CD4-positive, alpha-beta T cell (primary cell): ENCODE results near the gene CNRIP1. TPM values are rescaled to one million over a fixed set of nuclear protein-coding genes. Genes with fewer than 3 reads are reported as not detected.
"Not testable (repeated sequence)": the region's sequence is repeated elsewhere in the genome, so short reads cannot be mapped to it uniquely, and the experiment has no call there.

Experiments used
- ATAC-seq: fragments of 200-7000 bp; cut with Tn5 transposase; one replicate; pipeline ENCODE4 v1.10.0; 2022; ENCODE audit warnings: mild to moderate bottlenecking; ENCODE audit not compliant: poor library complexity
- CTCF ChIA-PET: fragments of 350-600 bp; sonication (Branson Sonifier 250); formaldehyde crosslinking; loops from one replicate; lab custom pipeline; 2021; ENCODE audit warnings: antibody characterized with exemption, inconsistent platforms; lab: Charles Lee
- POLR2A ChIA-PET: fragments of 350-600 bp; sonication (Branson Sonifier 250); formaldehyde crosslinking; loops from one replicate; lab custom pipeline; 2021; ENCODE audit warnings: antibody characterized with exemption, inconsistent platforms; lab: Charles Lee
- DNase-seq, 14 experiments: peaks; one replicate each; pipeline ENCODE4 v3.0.0-alpha.2; 2013 to 2020; ENCODE audit warnings: mixed read lengths in 2 of 14
- H3K27ac ChIP-seq, 2 donors: one replicate each; pipeline versions ENCODE4 v1.5.1 to v1.7.0; 2013; ENCODE audit warnings: low read length in 2 of 2, low read depth in 1 of 2, mild to moderate bottlenecking in 1 of 2
- H3K27me3 ChIP-seq, 2 experiments: 1 replicate in 1 of 2; 2 replicates in 1 of 2; pipeline versions ENCODE4 v1.6.1 to v1.7.0; 2013; ENCODE audit warnings: low read length in 2 of 2, control low read depth in 1 of 2, mild to moderate bottlenecking in 1 of 2, moderate library complexity in 1 of 2; ENCODE audit not compliant: insufficient read depth in 2 of 2, control insufficient read depth in 1 of 2
- H3K36me3 ChIP-seq: one replicate; pipeline ENCODE4 v1.6.1; 2013; ENCODE audit warnings: low read length, control low read depth; ENCODE audit not compliant: insufficient read depth
- H3K4me1 ChIP-seq: one replicate; pipeline ENCODE4 v1.6.1; 2013; ENCODE audit warnings: low read length, control low read depth; ENCODE audit not compliant: insufficient read depth
- H3K4me3 ChIP-seq: one replicate; pipeline ENCODE4 v1.5.1; 2013; ENCODE audit warnings: mild to moderate bottlenecking, low read length, moderate library complexity
- H3K9me3 ChIP-seq, 2 experiments: 1 replicate in 1 of 2; 2 replicates in 1 of 2; pipeline versions ENCODE4 v1.6.1 to v1.7.0; 2013; ENCODE audit warnings: low read length in 2 of 2, mild to moderate bottlenecking in 2 of 2, control low read depth in 1 of 2, moderate library complexity in 1 of 2; ENCODE audit not compliant: control insufficient read depth in 1 of 2, insufficient read depth in 1 of 2
- H3K27ac Mint-ChIP-seq: one replicate; pipeline ENCODE4 v1.8.0; 2020; ENCODE audit warnings: mixed read lengths
- H3K27me3 Mint-ChIP-seq: one replicate; pipeline ENCODE4 v1.8.0; 2021; ENCODE audit warnings: mixed read lengths
- H3K36me3 Mint-ChIP-seq: one replicate; pipeline ENCODE4 v1.8.0; 2021; ENCODE audit warnings: low read depth, mixed read lengths
- H3K4me1 Mint-ChIP-seq: one replicate; pipeline ENCODE4 v1.8.0; 2021; ENCODE audit warnings: low read depth, mixed read lengths
- H3K4me3 Mint-ChIP-seq: one replicate; pipeline ENCODE4 v1.8.0; 2020; ENCODE audit warnings: mild to moderate bottlenecking, mixed read lengths
- H3K9me3 Mint-ChIP-seq: one replicate; pipeline ENCODE4 v1.8.0; 2020; ENCODE audit warnings: mixed read lengths
- CTCF ChIP-seq: fragments of 200-600 bp; IDR thresholded peaks from one replicate; pipeline ENCODE4 v1.8.0; 2022; ENCODE audit warnings: antibody characterized with exemption, mild to moderate bottlenecking
- intact Hi-C, 2 experiments: fragments of 100-400 bp; cut with DNase I in 1 of 2; cut with micrococcal nuclease in 1 of 2; formaldehyde crosslinking; loops; one replicate each; pipeline versions ENCODE4 v1.15.1 to v1.9.0; 2023 to 2025; cut with DNase I, micrococcal nuclease
- total RNA-seq, 174 experiments: library from RNA in 2 of 174; stranded (reverse) in 2 of 174; gene quantifications; one replicate each; pipeline ENCODE4 v1.2.3 and lab custom pipeline; 2021 to 2026

CNRIP1 gene
- total RNA-seq, 2 experiments from 2014 or later: not detected

GRCh38 chr2:68316111-68316510, 3.6 kb downstream of the CNRIP1 start:
- no peak for DNase-seq
- Mint-ChIP-seq H3K27me3 (peaks cover 72% of the 10 kb centered on the region), H3K36me3 (no peaks in the 10 kb centered on the region), H3K9me3 (peaks cover 5% of the 10 kb centered on the region), H3K4me3 (no peak overlapping the region), H3K27ac (no peak overlapping the region), H3K4me1 (peaks cover 13% of the 10 kb centered on the region)
- peaks cover 16% of the 10 kb centered on the region for H3K4me1 ChIP-seq
- ChIA-PET CTCF (no interaction called here), POLR2A (no interaction called here)
- TF ChIP-seq CTCF: no peak
- no peak overlapping the region for H3K4me3 ChIP-seq
- intact Hi-C loops: no loop called here
- H3K9me3 ChIP-seq: peaks cover 8 to 13% of the 10 kb centered on the region in 2 experiments
- H3K27ac ChIP-seq: no peak overlapping the region
- peaks cover 24 to 63% of the 10 kb centered on the region in 2 experiments for H3K27me3 ChIP-seq
- no peaks in the 10 kb centered on the region for H3K36me3 ChIP-seq
- ATAC-seq: no peak

GRCh38 chr2:68311033-68311432, 8.7 kb downstream of the CNRIP1 start:
- DNase-seq (no peak), ATAC-seq (no peak)
- peaks cover 0 to 8% of the 10 kb centered on the region in 2 experiments for H3K9me3 ChIP-seq
- Mint-ChIP-seq H3K4me1 (no peaks in the 10 kb centered on the region), H3K36me3 (no peaks in the 10 kb centered on the region), H3K27ac (no peak overlapping the region), H3K27me3 (peaks cover 48% of the 10 kb centered on the region), H3K4me3 (no peak overlapping the region), H3K9me3 (peaks cover 5% of the 10 kb centered on the region)
- ChIA-PET CTCF (no interaction called here), POLR2A (no interaction called here)
- no peak overlapping the region for H3K27ac ChIP-seq
- H3K4me1 ChIP-seq: no peaks in the 10 kb centered on the region
- TF ChIP-seq CTCF: no peak
- peaks cover 0 to 25% of the 10 kb centered on the region in 2 experiments for H3K27me3 ChIP-seq
- intact Hi-C loops: no loop called here
- H3K4me3 ChIP-seq: no peak overlapping the region
- no peaks in the 10 kb centered on the region for H3K36me3 ChIP-seq

- ChIA-PET CTCF (interaction anchor here (1.2 to 1.5 kb wide), 2 partner anchors 17 to 187 kb away, joined by 3 to 4 read pairs; no protein-coding TSS in a partner anchor), POLR2A (no interaction called here)
- no peak overlapping the region for H3K4me3 Mint-ChIP-seq
- no peaks in the 10 kb centered on the region for H3K4me1 Mint-ChIP-seq
- Histone ChIP-seq H3K9me3 (peaks cover 0 to 6% of the 10 kb centered on the region in 2 experiments), H3K4me1 (no peaks in the 10 kb centered on the region), H3K36me3 (no peaks in the 10 kb centered on the region), H3K4me3 (no peak overlapping the region), H3K27me3 (peaks cover 0 to 16% of the 10 kb centered on the region in 2 experiments), H3K27ac (no peak overlapping the region)
- DNase-seq (no peak), ATAC-seq (no peak)
- H3K36me3 Mint-ChIP-seq: no peaks in the 10 kb centered on the region
- H3K9me3 Mint-ChIP-seq: peaks cover 4% of the 10 kb centered on the region
- no peak overlapping the region for H3K27ac Mint-ChIP-seq
- peaks cover 40% of the 10 kb centered on the region for H3K27me3 Mint-ChIP-seq
- intact Hi-C loops: no loop called here
- TF ChIP-seq CTCF: no peak
These were observed 10.3 kb downstream of the CNRIP1 start for GRCh38 chr2:68309426-68309825.

- H3K36me3 Mint-ChIP-seq, ATAC-seq, CTCF ChIA-PET, DNase-seq, POLR2A ChIA-PET, H3K4me1 Mint-ChIP-seq, H3K27ac ChIP-seq, intact Hi-C loops, H3K9me3 Mint-ChIP-seq, H3K36me3 ChIP-seq, H3K27me3 ChIP-seq, H3K4me3 ChIP-seq, H3K27ac Mint-ChIP-seq, H3K9me3 ChIP-seq, H3K4me1 ChIP-seq, H3K4me3 Mint-ChIP-seq: not testable (repeated sequence)
- peaks cover 11% of the 10 kb centered on the region for H3K27me3 Mint-ChIP-seq
These were observed 15.9 kb downstream of the CNRIP1 start for GRCh38 chr2:68303902-68304272.
